IMR-90 (cell line): ENCODE measurements around the gene TPM4. TPM values are rescaled to one million over a fixed set of nuclear protein-coding genes. Genes with fewer than 3 reads are reported as not detected.
A peak's percentile ranks its signal among the peaks of the same experiment; 100 is the strongest.

ENCODE experiments used
- ATAC-seq: fragments of 200-7000 bp; cut with Tn5 transposase; 2 replicates; pipeline ENCODE4 v1.9.1; 2020; ENCODE audit warnings: low read depth, mild to moderate bottlenecking, moderate library complexity
- BruUV-seq: library from RNA; stranded (reverse); fragments of 400-500 nt; replicated peaks from 2 replicates; lab custom pipeline; 2021; lab: Mats Ljungman, UMichigan
- CTCF ChIA-PET: fragments of 300-600 bp; formaldehyde crosslinking; extraction: SDS; loops from one replicate; lab custom pipeline; 2021; ENCODE audit warnings: antibody characterized with exemption; lab: Yijun Ruan, JAX
- POLR2A ChIA-PET: fragments of 300-600 bp; sonication (Branson Sonifier 250); formaldehyde crosslinking; loops from one replicate; lab custom pipeline; 2022; ENCODE audit warnings: antibody characterized with exemption; ENCODE audit not compliant: unreplicated experiment; lab: Charles Lee
- DNase-seq: peaks from one replicate; pipeline ENCODE4 v3.0.0; 2013
- H2AFZ ChIP-seq: replicated peaks from 2 replicates; pipeline ENCODE3; 2013; ENCODE audit warnings: low read length, mild to moderate bottlenecking; ENCODE audit not compliant: poor library complexity
- H2AK5ac ChIP-seq: 2 replicates; pipeline ENCODE4 v1.6.1; 2013; ENCODE audit warnings: low read depth, low read length, inconsistent platforms
- H2AK9ac ChIP-seq: replicated peaks from 2 replicates; pipeline ENCODE3; 2013; ENCODE audit warnings: mild to moderate bottlenecking, low read depth, low read length, moderate library complexity; ENCODE audit not compliant: poor library complexity
- H2BK120ac ChIP-seq: 2 replicates; pipeline ENCODE4 v1.6.1; 2013; ENCODE audit warnings: low read depth, low read length, inconsistent platforms
- H2BK15ac ChIP-seq: 3 replicates; pipeline ENCODE4 v1.6.1; 2013; ENCODE audit warnings: low read depth, low read length, inconsistent platforms
- H2BK20ac ChIP-seq: 2 replicates; pipeline ENCODE4 v1.6.1; 2013; ENCODE audit warnings: low read depth, mild to moderate bottlenecking, inconsistent platforms, low read length, moderate library complexity
- H2BK5ac ChIP-seq: 2 replicates; pipeline ENCODE4 v1.6.1; 2013; ENCODE audit warnings: mild to moderate bottlenecking, low read depth, low read length, inconsistent platforms; ENCODE audit not compliant: poor library complexity, severe bottlenecking
- H3K14ac ChIP-seq: replicated peaks from 2 replicates; pipeline ENCODE4 v1.6.1; 2013; ENCODE audit warnings: low read depth, low read length, inconsistent platforms
- H3K18ac ChIP-seq: 2 replicates; pipeline ENCODE4 v1.6.1; 2013; ENCODE audit warnings: low read depth, low read length, control low read depth
- H3K23ac ChIP-seq: 2 replicates; pipeline ENCODE4 v1.6.1; 2013; ENCODE audit warnings: low read depth, low read length, inconsistent platforms
- H3K27ac ChIP-seq: 2 replicates; pipeline ENCODE4 v1.5.1; 2013; ENCODE audit warnings: mild to moderate bottlenecking, control low read depth, low read length; ENCODE audit not compliant: insufficient read depth
- H3K27me3 ChIP-seq: 2 replicates; pipeline ENCODE4 v1.6.1; 2013; ENCODE audit warnings: low read length; ENCODE audit not compliant: control insufficient read depth, insufficient read depth
- H3K36me3 ChIP-seq: 2 replicates; pipeline ENCODE4 v1.6.1; 2013; ENCODE audit warnings: low read length, mixed read lengths; ENCODE audit not compliant: control insufficient read depth, insufficient read depth
- H3K4ac ChIP-seq: 2 replicates; pipeline ENCODE4 v1.6.1; 2013; ENCODE audit warnings: low read depth, low read length, inconsistent platforms
- H3K4me1 ChIP-seq: 2 replicates; pipeline ENCODE4 v1.6.1; 2013; ENCODE audit warnings: low read length, mixed read lengths; ENCODE audit not compliant: control insufficient read depth, insufficient read depth
- H3K4me2 ChIP-seq: 2 replicates; pipeline ENCODE4 v1.6.1; 2013; ENCODE audit warnings: low read depth, mild to moderate bottlenecking, control low read depth, low read length, moderate library complexity
- H3K4me3 ChIP-seq: 2 replicates; pipeline ENCODE4 v1.5.1; 2013; ENCODE audit warnings: low read depth, mild to moderate bottlenecking, control low read depth, low read length, moderate library complexity; ENCODE audit not compliant: insufficient read depth
- H3K56ac ChIP-seq: 2 replicates; pipeline ENCODE4 v1.6.1; 2013; ENCODE audit warnings: low read length, inconsistent platforms; ENCODE audit not compliant: insufficient read depth; ENCODE audit errors: extremely low read depth
- H3K79me1 ChIP-seq, 2 experiments: 2 replicates each; pipeline ENCODE4 v1.6.1; 2013; ENCODE audit warnings: low read length in 2 of 2, inconsistent platforms in 1 of 2, low read depth in 1 of 2
- H3K9ac ChIP-seq: 2 replicates; pipeline ENCODE4 v1.6.1; 2013; ENCODE audit warnings: low read depth, low read length, control low read depth
- H3K9me1 ChIP-seq: 2 replicates; pipeline ENCODE4 v1.6.1; 2013; ENCODE audit warnings: low read length, inconsistent platforms; ENCODE audit not compliant: insufficient read depth
- H3K9me3 ChIP-seq: 2 replicates; pipeline ENCODE4 v1.6.1; 2013; ENCODE audit warnings: low read length; ENCODE audit not compliant: control insufficient read depth, insufficient read depth
- H4K20me1 ChIP-seq: 2 replicates; pipeline ENCODE4 v1.6.1; 2013; ENCODE audit warnings: low read length, inconsistent platforms; ENCODE audit not compliant: insufficient read depth
- H4K5ac ChIP-seq: 2 replicates; pipeline ENCODE4 v1.6.1; 2013; ENCODE audit warnings: mild to moderate bottlenecking, low read depth, low read length, control low read depth
- H4K8ac ChIP-seq, 2 experiments: 2 replicates each; pipeline ENCODE4 v1.6.1; 2013; ENCODE audit warnings: low read depth in 2 of 2, low read length in 2 of 2, control low read depth in 1 of 2, inconsistent platforms in 1 of 2
- H4K91ac ChIP-seq: 2 replicates; pipeline ENCODE4 v1.6.1; 2013; ENCODE audit warnings: low read depth, low read length, inconsistent platforms; ENCODE audit not compliant: insufficient read depth
- MAFK ChIP-seq: IDR thresholded peaks from 2 replicates; pipeline ENCODE4 v1.6.1; 2012; ENCODE audit warnings: low read depth, low read length, improper control_type of control experiment
- WGBS, 2 experiments: methylation state at CpG; one replicate each; pipeline versions ENCODE4 v1.1.5 to v1.1.7; 2013; ENCODE audit warnings: missing lambda C conversion rate in 2 of 2; ENCODE audit not compliant: insufficient read length in 1 of 2; ENCODE audit errors: extremely low coverage in 2 of 2; 5-methylcytosine and 5-hydroxymethylcytosine counted together
- dilution Hi-C: fragments of 300-500 bp; cut with HindIII; formaldehyde crosslinking; loops from one replicate; pipeline ENCODE4 v1.14.3; 2018; ENCODE audit warnings: low sequenced_read_pairs; ENCODE audit not compliant: unreplicated experiment
- in situ Hi-C: fragments of 300-500 bp; cut with MboI; formaldehyde crosslinking; loops from 3 replicates; pipeline ENCODE4 v1.14.3; 2019; ENCODE audit warnings: low sequenced_read_pairs, inconsistent platforms, mixed read lengths
- intact Hi-C: fragments of 100-400 bp; cut with micrococcal nuclease; formaldehyde crosslinking; loops from 2 replicates; pipeline ENCODE4 v1.10.0; 2022
- polyA plus RNA-seq, 3 experiments: library from polyadenylated mRNA; depleted of rRNA; stranded (reverse); fragments of >200 nt; gene quantifications; 2 replicates each; pipeline ENCODE4 v1.2.3, GENCODE V29; 2012; ENCODE audit warnings: low replicate concordance in 1 of 3
- total RNA-seq: library from RNA; depleted of rRNA; stranded (reverse); fragments of >200 nt; gene quantifications from 2 replicates; pipeline ENCODE4 v1.2.3, GENCODE V29; 2012

Gene TPM4
- total and polyA plus RNA-seq, 2 of the 4 experiments (the other 2 are of a cell fraction): 1,075 to 1,160 TPM

DNA sequence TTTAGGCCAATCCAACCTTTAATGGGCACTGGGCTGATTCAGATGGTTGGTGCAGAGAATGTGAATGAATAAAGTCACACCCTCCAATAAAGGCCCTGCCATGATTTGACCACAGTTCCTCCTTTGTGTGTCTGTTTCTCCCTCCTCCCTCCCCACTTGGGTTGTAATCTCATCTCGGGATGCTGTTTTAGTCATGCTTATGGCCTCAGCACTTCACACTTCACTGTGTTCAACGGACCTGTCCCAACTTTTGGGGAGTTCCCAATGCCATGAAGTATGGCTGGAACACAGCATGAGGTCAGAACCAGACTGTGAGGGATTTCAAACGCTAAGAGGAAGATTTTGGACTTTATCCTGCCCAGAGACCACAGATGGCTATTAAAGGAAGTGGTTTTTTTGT, 29.8 kb downstream of the TPM4 start:
- peaks cover 2% of the 10 kb centered on the region; the same call in 1 of the 2 replicates for H3K4me1 ChIP-seq
- H2BK20ac ChIP-seq: no peak overlapping the region
- no peak overlapping the region for H3K14ac ChIP-seq
- H4K5ac ChIP-seq: no peak overlapping the region
- ATAC-seq (peak; percentile 16), DNase-seq (peak; percentile 53)
- no peak overlapping the region for H2AK9ac ChIP-seq
- no peak overlapping the region for H4K91ac ChIP-seq
- no peak overlapping the region for H2BK120ac ChIP-seq
- H3K4ac ChIP-seq: no peak overlapping the region
- no peak overlapping the region for H3K4me3 ChIP-seq
- no peaks in the 10 kb centered on the region for H3K27me3 ChIP-seq
- no peak overlapping the region for H2BK15ac ChIP-seq
- peaks cover 0 to 7% of the 10 kb centered on the region in 2 experiments; a peak in 1 of 4 replicates for H3K79me1 ChIP-seq
- no peak overlapping the region for H2AFZ ChIP-seq
- no peak overlapping the region for H4K8ac ChIP-seq
- H3K27ac ChIP-seq: no peak overlapping the region
- no CpG with 5 or more reads among the region's 3 CpGs for WGBS, 2 experiments
- intact Hi-C loops: no loop called here
- H3K9ac ChIP-seq: no peak overlapping the region
- H3K9me1 ChIP-seq: 0 out of 2 replicates have a peak, but pooled peaks cover 3% of the 10 kb centered on the region
- H3K56ac ChIP-seq: no peak overlapping the region
- in situ Hi-C loops: no loop called here
- no peak for TF ChIP-seq MAFK
- dilution Hi-C loops: no loop called here
- peaks cover 22% of the 10 kb centered on the region for H3K36me3 ChIP-seq
- H3K4me2 ChIP-seq: no peak overlapping the region
- no peak overlapping the region for H2AK5ac ChIP-seq
- H3K18ac ChIP-seq: no peak overlapping the region
- no peaks in the 10 kb centered on the region for H3K9me3 ChIP-seq
- no peak overlapping the region for H2BK5ac ChIP-seq
- ChIA-PET CTCF (interaction anchor here (0.9 kb wide), 1 partner anchor 64 kb away, joined by 3 read pairs; no protein-coding TSS in a partner anchor), POLR2A (no interaction called here)
- H3K23ac ChIP-seq: peak overlapping the region; percentile 10; the same call in 1 of the 2 replicates
- BruUV-seq: no TSS peak
- peaks cover 44% of the 10 kb centered on the region for H4K20me1 ChIP-seq
